HepG2 (cell line): ENCODE measurements around the gene WSB2. TPM values are rescaled to one million over a fixed set of nuclear protein-coding genes. Genes with fewer than 3 reads are reported as not detected.

Experiments
- ATAC-seq: fragments of 200-7000 bp; cut with Tn5 transposase; 3 replicates; pipeline ENCODE4 v1.9.1; 2020; ENCODE audit warnings: mild to moderate bottlenecking, moderate library complexity
- BruUV-seq: library from RNA; stranded (reverse); fragments of 400-500 nt; replicated peaks from 2 replicates; lab custom pipeline; 2021; lab: Mats Ljungman, UMichigan
- CTCF ChIA-PET: fragments of 300-600 bp; formaldehyde crosslinking; extraction: SDS; loops from one replicate; lab custom pipeline; 2021; ENCODE audit warnings: low total read pairs, inconsistent platforms, low intra/inter-chr PET ratio; lab: Yijun Ruan, JAX
- POLR2A ChIA-PET: fragments of 350-600 bp; sonication (Branson Sonifier 250); formaldehyde crosslinking; loops from one replicate; lab custom pipeline; 2020; ENCODE audit warnings: antibody characterized with exemption, inconsistent platforms; lab: Yijun Ruan, JAX
- DNase-seq: peaks from one replicate; pipeline ENCODE4 v3.0.0-alpha.2; 2015; ENCODE audit warnings: low spot score
- FAIRE-seq: peaks from 3 replicates; lab custom pipeline; 2011; peaks lifted over from hg19 to GRCh38; lab: Jason Lieb, UNC
- H2AFZ ChIP-seq: one replicate; pipeline ENCODE4 v1.6.1; 2011; ENCODE audit warnings: low read length, inconsistent platforms
- H3K27ac ChIP-seq: fragments of 300-600 bp; 3 replicates; pipeline ENCODE4 v1.8.0; 2011; ENCODE audit warnings: mixed run types, mild to moderate bottlenecking, mixed read lengths, low read length, inconsistent platforms; ENCODE audit not compliant: insufficient read depth; ENCODE audit errors: extremely low read length
- H3K27me3 ChIP-seq, 2 experiments: fragments of 200-600 bp in 1 of 2; 2 replicates in 1 of 2; 3 replicates in 1 of 2; pipeline versions ENCODE4 v1.6.0 to v1.8.0; 2011; ENCODE audit warnings: low read length in 2 of 2, mild to moderate bottlenecking in 2 of 2, moderate library complexity in 2 of 2, inconsistent platforms in 1 of 2; ENCODE audit not compliant: insufficient read depth in 2 of 2, control insufficient read depth in 1 of 2
- H3K36me3 ChIP-seq, 2 experiments: fragments of 200-600 bp in 1 of 2; replicated peaks in 1 of 2; 2 replicates in 1 of 2; 3 replicates in 1 of 2; pipeline versions ENCODE4 v1.5.1 to v1.8.0; 2011; ENCODE audit warnings: low read length in 2 of 2, inconsistent platforms in 1 of 2; ENCODE audit not compliant: insufficient read depth in 2 of 2, control insufficient read depth in 1 of 2
- H3K4me1 ChIP-seq: 2 replicates; pipeline ENCODE4 v1.5.1; 2012; ENCODE audit warnings: low read length, inconsistent platforms; ENCODE audit not compliant: insufficient read depth
- H3K4me2 ChIP-seq: 2 replicates; pipeline ENCODE4 v1.6.0; 2011; ENCODE audit warnings: low read depth, low read length, inconsistent platforms
- H3K4me3 ChIP-seq, 3 experiments: fragments of 200-600 bp in 1 of 3; sonication (generic), shearing (Covaris generic) in 1 of 3; replicated peaks in 1 of 3; 2 replicates each; pipeline ENCODE4 v1.5.1; 2011 to 2016; ENCODE audit warnings: low read length in 3 of 3, inconsistent platforms in 2 of 3, low read depth in 2 of 3, mild to moderate bottlenecking in 2 of 3, control low read depth in 1 of 3, mixed read lengths in 1 of 3; ENCODE audit not compliant: insufficient read depth in 1 of 3
- H3K79me2 ChIP-seq: one replicate; pipeline ENCODE4 v1.6.1; 2011; ENCODE audit warnings: low read length, inconsistent platforms; ENCODE audit not compliant: insufficient read depth
- H3K9ac ChIP-seq: 2 replicates; pipeline ENCODE4 v1.6.0; 2011; ENCODE audit warnings: mild to moderate bottlenecking, low read depth, low read length, inconsistent platforms; ENCODE audit not compliant: insufficient read depth
- H3K9me3 ChIP-seq: 2 replicates; pipeline ENCODE4 v1.5.1; 2012; ENCODE audit warnings: mild to moderate bottlenecking, low read length
- H4K20me1 ChIP-seq: 2 replicates; pipeline ENCODE4 v1.6.0; 2011; ENCODE audit warnings: inconsistent platforms, mild to moderate bottlenecking, low read length, moderate library complexity; ENCODE audit not compliant: insufficient read depth
- ARHGAP35 ChIP-seq: sonication (generic); formaldehyde crosslinking; IDR thresholded peaks from 2 replicates; pipeline ENCODE4 v1.9.0; 2022; ENCODE audit warnings: mild to moderate bottlenecking, inconsistent platforms, moderate library complexity, missing genetic modification reagents, borderline replicate concordance
- CC2D1A ChIP-seq: sonication (generic); formaldehyde crosslinking; IDR thresholded peaks from 2 replicates; pipeline ENCODE4 v1.8.1; 2023; ENCODE audit warnings: mild to moderate bottlenecking, missing genetic modification reagents
- HOXA3 ChIP-seq: sonication (generic); formaldehyde crosslinking; IDR thresholded peaks from 2 replicates; pipeline ENCODE4 v1.5.0; 2020; ENCODE audit warnings: missing genetic modification reagents
- HOXA9 ChIP-seq: sonication (generic); formaldehyde crosslinking; IDR thresholded peaks from 2 replicates; pipeline ENCODE4 v1.8.1; 2022; ENCODE audit warnings: missing genetic modification reagents, mild to moderate bottlenecking, moderate library complexity, borderline replicate concordance
- MEF2D ChIP-seq: sonication (generic); formaldehyde crosslinking; IDR thresholded peaks from 2 replicates; pipeline ENCODE4 v1.5.1; 2020; ENCODE audit warnings: mild to moderate bottlenecking, missing genetic modification reagents
- RELA ChIP-seq: sonication (generic); formaldehyde crosslinking; IDR thresholded peaks from 2 replicates; pipeline ENCODE4 v1.4.0; 2020; ENCODE audit warnings: missing genetic modification reagents
- RNF2 ChIP-seq: fragments of 450-650 bp; conservative IDR thresholded peaks from 2 replicates; pipeline ENCODE4 v1.6.1; 2016; ENCODE audit warnings: low read depth
- SAP130 ChIP-seq: IDR thresholded peaks from 2 replicates; pipeline ENCODE4 v1.6.1; 2016; ENCODE audit warnings: low read depth
- YEATS4 ChIP-seq: sonication (generic); formaldehyde crosslinking; IDR thresholded peaks from 2 replicates; pipeline ENCODE4 v1.4.0; 2020; ENCODE audit warnings: missing genetic modification reagents, borderline replicate concordance
- WGBS: methylation state at CpG from one replicate; pipeline ENCODE4 v1.1.6; 2017; ENCODE audit warnings: low lambda C conversion rate; 5-methylcytosine and 5-hydroxymethylcytosine counted together
- in situ Hi-C: cut with HindIII; loops from 2 replicates; pipeline ENCODE4 v1.10.0; 2017; ENCODE audit warnings: low pct_unique_long_range_greater_than_20kb; ENCODE audit not compliant: extremely low pct_ligation_motif_present
- intact Hi-C: fragments of 100-400 bp; cut with micrococcal nuclease; formaldehyde crosslinking; loops from one replicate; pipeline ENCODE4 v1.10.0; 2022; ENCODE audit not compliant: unreplicated experiment
- polyA plus RNA-seq, 8 experiments: library from polyadenylated mRNA; depleted of rRNA in 3 of 8; stranded (reverse) in 7 of 8; unstranded in 1 of 8; fragments of >200 nt; fragmentation: Illumina TruSeq in 4 of 8; extraction: Trizol in 4 of 8; gene quantifications; 2 replicates each; pipeline versions ENCODE4 v1.2.1 to v1.2.3, GENCODE V29; 2011 to 2016; ENCODE audit warnings: low read depth in 4 of 8, missing spikeins in 1 of 8, mixed read lengths in 1 of 8; ENCODE audit not compliant: insufficient read depth in 1 of 8
- total RNA-seq, 5 experiments: library from RNA; depleted of rRNA; stranded (reverse); fragments of >200 nt; fragmentation: Illumina TruSeq; extraction: Trizol; gene quantifications; 2 replicates each; pipeline ENCODE4 v1.2.3, GENCODE V29; 2016; ENCODE audit warnings: low read depth in 1 of 5
- TF ChIP-seq, protein P1 (sequence below): IDR thresholded peaks from 2 replicates; pipeline ENCODE4 v1.6.1; 2016; ENCODE audit warnings: missing compliant biosample characterization, missing genetic modification reagents, borderline replicate concordance
- TF ChIP-seq, protein P2 (sequence below): sonication (generic); formaldehyde crosslinking; IDR thresholded peaks from 2 replicates; pipeline ENCODE4 v1.5.1; 2020; ENCODE audit warnings: missing genetic modification reagents, mild to moderate bottlenecking, borderline replicate concordance
- TF ChIP-seq, protein P3 (sequence below): IDR thresholded peaks from 2 replicates; pipeline ENCODE4 v1.6.1; 2018; ENCODE audit warnings: missing genetic modification reagents, mild to moderate bottlenecking, missing compliant biosample characterization
- TF ChIP-seq, protein P4 (sequence below): sonication (generic); formaldehyde crosslinking; IDR thresholded peaks from 2 replicates; pipeline ENCODE4 v1.8.1; 2022; ENCODE audit warnings: mild to moderate bottlenecking, missing genetic modification reagents
- TF ChIP-seq, protein P5 (sequence below): sonication (generic); formaldehyde crosslinking; IDR thresholded peaks from 2 replicates; pipeline ENCODE4 v1.5.0; 2020; ENCODE audit warnings: mild to moderate bottlenecking, missing genetic modification reagents, moderate library complexity
- TF ChIP-seq, protein P6 (sequence below): sonication (generic); formaldehyde crosslinking; IDR thresholded peaks from 2 replicates; pipeline ENCODE4 v1.9.0; 2022; ENCODE audit warnings: low read depth, missing genetic modification reagents

Gene WSB2
- total and polyA plus RNA-seq, 2 of the 13 experiments (the other 11 are each of a cell fraction or from before 2014, with no cell fraction given) = 31.0 to 82.8 TPM

DNA sequence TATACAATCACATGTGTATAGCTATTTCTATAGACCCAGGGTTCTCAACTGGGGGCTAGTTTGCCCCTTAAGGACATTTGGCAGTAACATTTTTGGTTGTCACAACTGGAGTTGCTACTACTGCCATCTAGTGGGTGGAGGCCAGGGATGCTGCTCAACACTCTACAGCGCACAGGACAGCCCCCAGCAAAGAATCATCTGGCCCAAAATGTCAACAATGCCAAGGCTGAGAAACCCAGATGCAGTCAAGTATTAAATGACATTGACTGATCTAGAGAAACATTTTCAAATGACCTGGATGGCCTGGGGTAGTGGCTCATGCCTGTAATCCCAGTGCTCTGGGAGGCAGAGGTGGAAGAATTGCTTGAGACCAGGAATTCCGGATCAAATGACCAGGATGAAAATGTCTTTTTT lies 5.8 kb downstream of the WSB2 start:
- POLR2A ChIA-PET = interaction anchor here (1.6 kb wide), 1 partner anchor 318 kb away, joined by 4 read pairs; no protein-coding TSS in a partner anchor
- Histone ChIP-seq H3K36me3 (peaks cover 3 to 9% of the 10 kb centered on the region in 2 experiments; a peak in 3 of 5 replicates), H3K79me2 (peaks cover 7% of the 10 kb centered on the region), H2AFZ (no peak overlapping the region), H3K9ac (no peak overlapping the region), H4K20me1 (no peaks in the 10 kb centered on the region), H3K9me3 (no peaks in the 10 kb centered on the region), H3K4me2 (peak overlapping the region; percentile 59), H3K4me1 (peaks cover 88% of the 10 kb centered on the region), H3K4me3 (no peak overlapping the region), H3K27me3 (no peaks in the 10 kb centered on the region; a peak in 1 of 5 replicates), H3K27ac (no peak overlapping the region)
- DNase-seq (peak; percentile 68), FAIRE-seq (peak; percentile 48), ATAC-seq (peak; percentile 51)
- CTCF ChIA-PET = interaction anchor here (1.1 kb wide), 1 partner anchor 181 kb away, joined by 3 read pairs; no protein-coding TSS in a partner anchor
- WGBS = 44% methylated on average over 2 of the region's 2 CpGs
- no TSS peak for BruUV-seq
- intact Hi-C loops = no loop called here
- in situ Hi-C loops = no loop called here
- TF ChIP-seq, protein P1, sequence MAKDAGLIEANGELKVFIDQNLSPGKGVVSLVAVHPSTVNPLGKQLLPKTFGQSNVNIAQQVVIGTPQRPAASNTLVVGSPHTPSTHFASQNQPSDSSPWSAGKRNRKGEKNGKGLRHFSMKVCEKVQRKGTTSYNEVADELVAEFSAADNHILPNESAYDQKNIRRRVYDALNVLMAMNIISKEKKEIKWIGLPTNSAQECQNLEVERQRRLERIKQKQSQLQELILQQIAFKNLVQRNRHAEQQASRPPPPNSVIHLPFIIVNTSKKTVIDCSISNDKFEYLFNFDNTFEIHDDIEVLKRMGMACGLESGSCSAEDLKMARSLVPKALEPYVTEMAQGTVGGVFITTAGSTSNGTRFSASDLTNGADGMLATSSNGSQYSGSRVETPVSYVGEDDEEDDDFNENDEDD (CRISPR knock-in tag) = no peak
- TF ChIP-seq, protein P2, sequence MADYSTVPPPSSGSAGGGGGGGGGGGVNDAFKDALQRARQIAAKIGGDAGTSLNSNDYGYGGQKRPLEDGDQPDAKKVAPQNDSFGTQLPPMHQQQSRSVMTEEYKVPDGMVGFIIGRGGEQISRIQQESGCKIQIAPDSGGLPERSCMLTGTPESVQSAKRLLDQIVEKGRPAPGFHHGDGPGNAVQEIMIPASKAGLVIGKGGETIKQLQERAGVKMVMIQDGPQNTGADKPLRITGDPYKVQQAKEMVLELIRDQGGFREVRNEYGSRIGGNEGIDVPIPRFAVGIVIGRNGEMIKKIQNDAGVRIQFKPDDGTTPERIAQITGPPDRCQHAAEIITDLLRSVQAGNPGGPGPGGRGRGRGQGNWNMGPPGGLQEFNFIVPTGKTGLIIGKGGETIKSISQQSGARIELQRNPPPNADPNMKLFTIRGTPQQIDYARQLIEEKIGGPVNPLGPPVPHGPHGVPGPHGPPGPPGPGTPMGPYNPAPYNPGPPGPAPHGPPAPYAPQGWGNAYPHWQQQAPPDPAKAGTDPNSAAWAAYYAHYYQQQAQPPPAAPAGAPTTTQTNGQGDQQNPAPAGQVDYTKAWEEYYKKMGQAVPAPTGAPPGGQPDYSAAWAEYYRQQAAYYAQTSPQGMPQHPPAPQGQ (CRISPR knock-in tag) = no peak
- TF ChIP-seq RELA (no peak), YEATS4 (CRISPR knock-in tag) (no peak), HOXA9 (CRISPR knock-in tag) (no peak), RNF2 (no peak), CC2D1A (CRISPR knock-in tag) (no peak), ARHGAP35 (CRISPR knock-in tag) (no peak), HOXA3 (CRISPR knock-in tag) (peak; percentile 39; the same call in 1 of the 2 replicates), SAP130 (CRISPR knock-in tag) (peak; percentile 61), MEF2D (CRISPR knock-in tag) (no peak)
- TF ChIP-seq, protein P3, sequence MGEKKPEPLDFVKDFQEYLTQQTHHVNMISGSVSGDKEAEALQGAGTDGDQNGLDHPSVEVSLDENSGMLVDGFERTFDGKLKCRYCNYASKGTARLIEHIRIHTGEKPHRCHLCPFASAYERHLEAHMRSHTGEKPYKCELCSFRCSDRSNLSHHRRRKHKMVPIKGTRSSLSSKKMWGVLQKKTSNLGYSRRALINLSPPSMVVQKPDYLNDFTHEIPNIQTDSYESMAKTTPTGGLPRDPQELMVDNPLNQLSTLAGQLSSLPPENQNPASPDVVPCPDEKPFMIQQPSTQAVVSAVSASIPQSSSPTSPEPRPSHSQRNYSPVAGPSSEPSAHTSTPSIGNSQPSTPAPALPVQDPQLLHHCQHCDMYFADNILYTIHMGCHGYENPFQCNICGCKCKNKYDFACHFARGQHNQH = 0 out of 2 replicates have a peak, but pooled peaks have one; percentile 29
- TF ChIP-seq, protein P4, sequence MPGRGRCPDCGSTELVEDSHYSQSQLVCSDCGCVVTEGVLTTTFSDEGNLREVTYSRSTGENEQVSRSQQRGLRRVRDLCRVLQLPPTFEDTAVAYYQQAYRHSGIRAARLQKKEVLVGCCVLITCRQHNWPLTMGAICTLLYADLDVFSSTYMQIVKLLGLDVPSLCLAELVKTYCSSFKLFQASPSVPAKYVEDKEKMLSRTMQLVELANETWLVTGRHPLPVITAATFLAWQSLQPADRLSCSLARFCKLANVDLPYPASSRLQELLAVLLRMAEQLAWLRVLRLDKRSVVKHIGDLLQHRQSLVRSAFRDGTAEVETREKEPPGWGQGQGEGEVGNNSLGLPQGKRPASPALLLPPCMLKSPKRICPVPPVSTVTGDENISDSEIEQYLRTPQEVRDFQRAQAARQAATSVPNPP (CRISPR knock-in tag) = no peak
- TF ChIP-seq, protein P5, sequence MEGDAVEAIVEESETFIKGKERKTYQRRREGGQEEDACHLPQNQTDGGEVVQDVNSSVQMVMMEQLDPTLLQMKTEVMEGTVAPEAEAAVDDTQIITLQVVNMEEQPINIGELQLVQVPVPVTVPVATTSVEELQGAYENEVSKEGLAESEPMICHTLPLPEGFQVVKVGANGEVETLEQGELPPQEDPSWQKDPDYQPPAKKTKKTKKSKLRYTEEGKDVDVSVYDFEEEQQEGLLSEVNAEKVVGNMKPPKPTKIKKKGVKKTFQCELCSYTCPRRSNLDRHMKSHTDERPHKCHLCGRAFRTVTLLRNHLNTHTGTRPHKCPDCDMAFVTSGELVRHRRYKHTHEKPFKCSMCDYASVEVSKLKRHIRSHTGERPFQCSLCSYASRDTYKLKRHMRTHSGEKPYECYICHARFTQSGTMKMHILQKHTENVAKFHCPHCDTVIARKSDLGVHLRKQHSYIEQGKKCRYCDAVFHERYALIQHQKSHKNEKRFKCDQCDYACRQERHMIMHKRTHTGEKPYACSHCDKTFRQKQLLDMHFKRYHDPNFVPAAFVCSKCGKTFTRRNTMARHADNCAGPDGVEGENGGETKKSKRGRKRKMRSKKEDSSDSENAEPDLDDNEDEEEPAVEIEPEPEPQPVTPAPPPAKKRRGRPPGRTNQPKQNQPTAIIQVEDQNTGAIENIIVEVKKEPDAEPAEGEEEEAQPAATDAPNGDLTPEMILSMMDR (CRISPR knock-in tag) = peak; percentile 81
- TF ChIP-seq, protein P6, sequence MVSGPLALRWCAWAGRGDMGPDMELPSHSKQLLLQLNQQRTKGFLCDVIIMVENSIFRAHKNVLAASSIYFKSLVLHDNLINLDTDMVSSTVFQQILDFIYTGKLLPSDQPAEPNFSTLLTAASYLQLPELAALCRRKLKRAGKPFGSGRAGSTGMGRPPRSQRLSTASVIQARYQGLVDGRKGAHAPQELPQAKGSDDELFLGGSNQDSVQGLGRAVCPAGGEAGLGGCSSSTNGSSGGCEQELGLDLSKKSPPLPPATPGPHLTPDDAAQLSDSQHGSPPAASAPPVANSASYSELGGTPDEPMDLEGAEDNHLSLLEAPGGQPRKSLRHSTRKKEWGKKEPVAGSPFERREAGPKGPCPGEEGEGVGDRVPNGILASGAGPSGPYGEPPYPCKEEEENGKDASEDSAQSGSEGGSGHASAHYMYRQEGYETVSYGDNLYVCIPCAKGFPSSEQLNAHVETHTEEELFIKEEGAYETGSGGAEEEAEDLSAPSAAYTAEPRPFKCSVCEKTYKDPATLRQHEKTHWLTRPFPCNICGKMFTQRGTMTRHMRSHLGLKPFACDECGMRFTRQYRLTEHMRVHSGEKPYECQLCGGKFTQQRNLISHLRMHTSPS (CRISPR knock-in tag) = no peak
